Keratinocyte (primary cell): ENCODE results near the gene ASIC5.

Experiments
- CTCF ChIP-seq, 3 experiments: IDR thresholded peaks in 1 of 3; conservative IDR thresholded peaks in 1 of 3; optimal IDR thresholded peaks in 1 of 3; 2 replicates in 2 of 3; 3 replicates in 1 of 3; pipeline versions ENCODE3 to v1.5.1; 2011; ENCODE audit warnings: low read length in 3 of 3, mild to moderate bottlenecking in 3 of 3, moderate library complexity in 2 of 3, control low read depth in 1 of 3, inconsistent platforms in 1 of 3; ENCODE audit not compliant: insufficient read depth in 2 of 3; ENCODE audit errors: extremely low read depth in 1 of 3
- EZH2 ChIP-seq: IDR thresholded peaks from one replicate; pipeline ENCODE4 v1.6.1; 2012; ENCODE audit warnings: inconsistent platforms, mild to moderate bottlenecking, low read length, moderate library complexity

GRCh38 chr4:155877971-155878370, 11.9 kb upstream of the ASIC5 start:
- TF ChIP-seq CTCF (optimal IDR thresholded peaks at IDR 0.05 in 1 of 3, IDR thresholded peaks at IDR 0.05 in 1 of 3, conservative IDR thresholded peaks at IDR 0.05 in 1 of 3; ENCODE audit: extremely low read depth in 1 of 3, insufficient read depth in 2 of 3, low read length in 3 of 3): no peak
- no peak for TF ChIP-seq EZH2
